ENCODE measurements around the gene NEU4.
"Not testable (repeated sequence)": the region's sequence is repeated elsewhere in the genome, so short reads cannot be mapped to it uniquely, and the experiment has no call there.

The NEU4 gene

DNA sequence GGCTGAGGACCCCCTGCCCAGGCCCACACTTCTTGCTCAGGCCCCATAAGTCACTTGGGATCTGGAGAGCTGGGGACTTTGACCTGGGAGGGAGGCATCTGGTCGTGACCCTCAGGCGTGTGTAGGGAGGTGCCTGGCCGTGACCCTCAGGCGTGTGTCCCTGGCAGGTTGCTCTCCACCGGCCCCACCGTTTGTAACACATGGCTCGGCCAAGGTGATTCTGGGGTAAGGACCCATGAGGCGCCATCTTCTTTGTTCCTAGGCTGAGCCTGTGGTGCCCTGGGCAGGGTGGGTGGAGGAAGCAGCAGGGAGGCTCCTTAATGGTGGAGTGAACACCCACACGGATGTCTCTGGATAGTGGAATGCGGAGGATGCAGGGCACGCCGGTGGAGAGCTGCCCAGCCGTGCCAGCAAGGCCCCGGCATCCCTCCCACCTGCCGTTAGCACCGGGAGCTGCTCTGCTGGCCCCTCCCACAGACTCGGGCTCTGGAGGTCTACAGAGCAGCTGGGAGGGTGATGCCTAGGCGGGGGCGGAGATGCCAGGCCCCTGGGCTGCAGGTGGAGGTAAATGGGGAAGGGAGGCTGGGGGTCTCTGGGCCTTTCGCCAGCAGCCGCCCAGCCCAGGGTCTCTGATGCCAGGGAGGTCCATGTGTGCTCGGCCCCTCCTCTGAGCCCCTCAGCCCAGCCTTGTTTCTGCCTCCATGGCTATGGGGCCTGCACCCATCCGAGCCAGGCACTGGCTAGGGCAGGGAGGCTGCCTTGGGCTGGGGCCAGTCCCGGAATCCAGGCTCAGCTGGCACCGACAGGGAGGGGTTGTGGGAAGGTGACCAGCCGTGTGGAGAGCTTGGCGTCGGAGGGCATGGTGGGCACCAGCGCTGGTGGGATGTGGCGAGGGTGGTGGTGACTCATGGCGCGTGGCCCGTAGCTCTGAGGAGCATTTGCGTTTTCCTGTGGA lies 33.5 kb upstream of the NEU4 start:
- DNase-seq, result no peak

DNA sequence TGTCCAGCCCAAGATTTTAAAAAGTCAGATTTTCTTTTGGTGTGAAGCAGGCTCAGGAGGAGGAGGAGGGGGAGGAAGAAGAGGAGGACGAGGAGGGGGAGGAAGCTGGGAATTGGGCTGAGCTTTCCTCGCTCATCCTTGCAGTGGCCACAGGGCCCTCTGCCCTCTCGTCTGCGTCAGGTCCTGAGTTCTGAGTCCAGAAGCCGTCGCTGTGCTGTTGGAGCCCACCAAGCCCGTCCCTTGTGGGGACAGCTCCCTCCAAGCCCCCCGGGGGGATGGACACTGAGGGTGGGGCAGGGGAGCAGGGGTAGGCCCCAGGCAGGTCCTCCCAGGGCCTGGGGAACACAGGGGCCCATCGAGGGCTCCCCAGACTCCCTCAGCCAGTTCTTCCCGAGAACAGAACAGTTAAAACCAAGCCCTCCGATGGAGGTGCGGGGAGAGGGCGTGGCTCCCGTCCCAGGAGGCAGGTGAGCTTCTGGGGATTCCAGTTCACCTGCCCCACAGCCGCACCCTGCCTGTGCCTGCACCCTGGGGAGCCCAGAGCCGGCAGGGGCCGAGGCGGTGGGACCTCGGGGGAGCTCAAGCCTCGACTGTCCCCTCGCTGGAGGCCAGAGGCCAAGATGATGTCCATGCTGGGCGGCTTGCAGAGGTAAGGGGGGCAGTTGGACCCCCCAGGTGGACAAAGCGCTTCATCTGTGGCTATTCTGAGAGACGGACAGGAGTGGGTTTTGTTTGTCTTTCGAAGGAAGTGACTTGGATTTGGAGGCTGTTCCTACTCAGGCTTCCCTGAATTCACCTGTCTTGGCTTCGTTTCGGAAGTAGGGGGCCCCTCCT lies 32.4 kb upstream of the NEU4 start, which contains the start of gene GAL3ST2:
Gene GAL3ST2, plus strand, starts transcription at position 487 of the 834 bp plus-strand sequence. Its CDS starts 134 bp downstream, at position 621.
- DNase-seq, result no peak

- no peak for DNase-seq
Observed at GRCh38 chr2:241777170-241777685, 31.8 kb upstream of the NEU4 start.

DNA sequence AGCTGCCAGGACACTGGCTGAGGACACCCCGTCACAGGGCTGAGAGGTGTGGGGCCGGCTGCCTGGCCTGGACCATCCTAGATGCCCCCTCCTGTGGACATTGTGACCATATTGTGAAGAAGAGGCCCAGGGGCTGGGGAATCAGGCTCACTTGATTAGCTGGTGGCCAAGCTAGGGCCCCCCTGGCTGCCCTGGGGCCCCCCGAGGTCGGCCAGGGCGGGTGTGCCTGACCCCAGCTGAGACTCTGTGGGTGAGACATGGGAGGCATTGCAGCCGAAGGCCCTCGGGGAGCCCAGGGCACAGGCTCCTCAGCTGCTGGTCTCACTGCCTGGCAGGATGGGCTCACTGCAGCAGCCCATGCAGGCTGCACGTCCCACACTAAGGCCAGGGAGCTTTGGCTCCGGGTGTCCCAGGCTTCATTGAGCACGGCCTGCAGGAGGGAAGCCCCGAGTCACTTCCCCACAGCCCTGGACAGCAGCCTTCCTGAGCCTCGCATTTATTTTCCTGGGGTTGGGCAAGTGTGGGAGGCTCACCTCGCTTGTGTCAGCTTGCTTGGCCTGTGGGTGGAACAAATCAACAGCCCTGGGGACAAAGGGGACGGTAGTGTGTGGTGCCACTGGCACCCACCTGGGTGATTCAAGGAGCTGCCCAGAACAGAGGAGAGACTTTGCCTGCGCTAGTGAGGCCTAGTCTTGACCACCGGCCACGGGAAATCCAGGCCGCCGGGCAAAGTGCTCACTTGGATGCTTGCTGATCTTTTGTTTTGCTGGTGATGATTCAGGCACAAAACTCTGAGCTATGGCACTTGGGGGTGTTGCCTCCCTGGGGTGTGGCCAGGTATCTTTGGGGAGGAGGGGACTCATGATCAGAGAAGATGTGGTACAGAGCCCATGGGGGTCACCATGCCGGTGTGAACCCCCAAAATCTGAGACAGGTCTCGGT lies 31.0 kb upstream of the NEU4 start:
- DNase-seq, result no peak

DNA sequence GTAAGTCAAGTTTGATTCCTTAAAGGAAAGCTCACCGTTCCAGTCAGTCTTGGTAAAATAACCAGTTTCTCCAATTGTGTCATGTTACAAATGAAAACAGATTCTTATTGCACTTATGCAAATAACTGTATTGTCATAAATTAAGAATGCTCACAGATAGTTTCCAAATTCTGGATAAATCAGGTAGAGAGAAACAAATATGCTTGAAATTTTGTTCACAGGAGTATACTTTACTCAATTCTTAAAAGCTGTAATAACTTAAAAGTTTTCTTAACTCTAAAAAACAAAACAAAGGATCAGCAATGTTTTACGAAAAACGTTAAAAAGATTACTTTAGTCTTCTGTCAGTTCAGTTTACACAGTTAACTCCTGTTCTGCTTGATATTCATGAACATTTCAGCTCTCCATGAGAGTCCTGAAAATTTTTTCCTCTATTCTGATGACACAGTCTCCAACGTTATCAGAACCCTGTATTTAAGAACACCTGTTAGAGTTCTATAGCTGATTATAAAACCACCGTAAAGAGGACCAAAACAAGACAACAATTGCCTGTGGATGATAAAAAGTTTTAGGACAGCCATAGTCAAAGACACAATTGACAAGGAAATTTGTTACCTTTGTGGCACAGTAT lies 27.9 kb upstream of the NEU4 start:
- DNase-seq, result no peak

DNA sequence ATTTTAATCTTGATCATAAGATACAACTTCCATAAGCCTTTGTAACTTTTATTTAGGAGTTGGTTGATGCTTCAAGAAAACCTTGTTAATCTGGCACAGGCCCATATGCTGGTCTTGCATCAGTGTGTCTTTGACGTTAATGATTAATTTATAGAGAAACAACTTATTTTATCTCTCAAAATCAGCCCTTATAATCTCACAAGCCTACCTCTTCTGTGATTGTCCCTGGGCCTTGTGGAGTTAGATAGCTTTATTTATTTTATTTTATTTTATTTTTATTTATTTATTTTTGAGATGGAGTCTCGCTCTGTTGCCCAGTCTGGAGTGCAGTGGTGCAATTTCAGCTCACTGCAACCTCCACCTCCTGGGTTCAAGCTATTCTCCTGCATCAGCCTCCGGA lies 26.9 kb upstream of the NEU4 start:
- not testable (repeated sequence) for DNase-seq

GRCh38 chr2:241788135-241788534 lies 20.9 kb upstream of the NEU4 start:
- DNase-seq, result no peak

DNA sequence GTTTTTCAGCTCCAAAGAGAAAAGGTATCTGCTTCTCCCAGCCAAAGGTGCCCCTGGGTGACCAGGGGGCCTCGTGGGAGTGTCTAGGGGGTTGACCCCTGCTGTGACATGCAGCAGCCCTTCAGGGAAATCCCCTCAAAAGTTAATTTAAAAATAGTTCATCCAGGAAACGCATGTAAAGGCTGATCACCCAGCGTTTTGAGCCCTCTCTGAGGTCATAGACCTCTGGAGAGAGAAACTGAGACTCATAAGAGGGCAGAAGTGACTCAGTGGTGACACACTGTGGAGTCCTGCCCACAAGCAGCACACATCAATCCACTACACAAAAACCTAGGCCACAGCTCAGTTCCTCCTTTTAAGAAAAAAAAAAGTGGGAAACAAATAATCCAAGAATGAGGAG lies 20.4 kb upstream of the NEU4 start:
- no peak for DNase-seq

- DNase-seq, result not testable (repeated sequence)
Observed at GRCh38 chr2:241791385-241791784, 17.6 kb upstream of the NEU4 start.

- DNase-seq, result no peak
Observed at GRCh38 chr2:241793385-241793784, 15.6 kb upstream of the NEU4 start.

DNA sequence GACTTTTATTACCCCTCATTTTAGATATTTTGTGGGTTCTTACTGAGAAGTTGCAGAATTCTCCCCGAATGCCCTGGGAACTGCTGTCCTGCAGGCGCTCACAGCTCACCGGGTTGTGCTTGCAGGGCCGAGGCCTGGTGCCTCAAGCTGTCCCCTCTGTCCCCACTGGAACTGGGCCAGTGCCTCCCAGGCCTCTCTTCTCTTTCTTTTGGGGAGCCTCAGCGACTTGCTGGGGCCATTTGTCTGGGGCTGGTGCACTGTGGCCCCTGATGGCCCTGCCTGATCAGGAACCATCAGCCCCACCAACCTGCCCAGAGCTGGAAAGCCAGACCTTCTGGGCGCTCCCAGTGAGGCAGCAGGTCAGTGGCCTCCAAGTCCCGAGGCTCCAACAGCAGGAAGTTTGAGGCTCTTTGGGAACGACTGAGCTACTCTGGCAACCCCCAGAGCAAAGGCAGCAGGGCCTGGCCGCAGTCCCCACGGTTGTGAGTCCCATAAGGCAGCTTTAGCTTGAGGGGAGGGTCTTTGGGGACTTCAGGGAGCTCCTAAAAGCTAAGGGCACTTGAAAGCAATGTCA lies 14.7 kb upstream of the NEU4 start:
- no peak for DNase-seq

GRCh38 chr2:241795021-241795999 lies 13.7 kb upstream of the NEU4 start:
- no peak for DNase-seq

DNA sequence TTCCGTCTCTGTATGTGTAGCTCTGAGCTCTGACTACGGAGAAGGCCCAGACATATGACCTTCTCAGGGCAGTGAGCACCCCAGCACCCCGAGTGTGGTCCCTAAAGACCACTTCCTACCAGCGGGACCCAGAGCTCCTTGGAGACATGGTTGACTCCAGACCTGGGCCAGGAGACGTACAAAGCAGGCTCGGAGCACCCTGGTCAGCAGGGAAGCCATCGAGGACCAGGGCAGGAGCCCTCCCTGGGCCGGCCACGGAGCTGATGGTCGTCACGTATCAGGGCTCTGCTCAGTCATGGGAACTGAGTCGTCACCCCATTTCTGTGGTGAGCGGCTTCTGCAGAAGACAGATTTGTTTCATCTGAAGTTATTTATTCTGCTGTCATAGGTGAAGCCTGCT lies 12.8 kb upstream of the NEU4 start:
- no peak for DNase-seq

- no peak for DNase-seq
Observed at GRCh38 chr2:241796610-241797138, 12.3 kb upstream of the NEU4 start.

- no peak for DNase-seq
Observed at GRCh38 chr2:241797441-241798080, 11.4 kb upstream of the NEU4 start.

- no peak for DNase-seq
Observed at GRCh38 chr2:241798081-241798630, 10.8 kb upstream of the NEU4 start.

DNA sequence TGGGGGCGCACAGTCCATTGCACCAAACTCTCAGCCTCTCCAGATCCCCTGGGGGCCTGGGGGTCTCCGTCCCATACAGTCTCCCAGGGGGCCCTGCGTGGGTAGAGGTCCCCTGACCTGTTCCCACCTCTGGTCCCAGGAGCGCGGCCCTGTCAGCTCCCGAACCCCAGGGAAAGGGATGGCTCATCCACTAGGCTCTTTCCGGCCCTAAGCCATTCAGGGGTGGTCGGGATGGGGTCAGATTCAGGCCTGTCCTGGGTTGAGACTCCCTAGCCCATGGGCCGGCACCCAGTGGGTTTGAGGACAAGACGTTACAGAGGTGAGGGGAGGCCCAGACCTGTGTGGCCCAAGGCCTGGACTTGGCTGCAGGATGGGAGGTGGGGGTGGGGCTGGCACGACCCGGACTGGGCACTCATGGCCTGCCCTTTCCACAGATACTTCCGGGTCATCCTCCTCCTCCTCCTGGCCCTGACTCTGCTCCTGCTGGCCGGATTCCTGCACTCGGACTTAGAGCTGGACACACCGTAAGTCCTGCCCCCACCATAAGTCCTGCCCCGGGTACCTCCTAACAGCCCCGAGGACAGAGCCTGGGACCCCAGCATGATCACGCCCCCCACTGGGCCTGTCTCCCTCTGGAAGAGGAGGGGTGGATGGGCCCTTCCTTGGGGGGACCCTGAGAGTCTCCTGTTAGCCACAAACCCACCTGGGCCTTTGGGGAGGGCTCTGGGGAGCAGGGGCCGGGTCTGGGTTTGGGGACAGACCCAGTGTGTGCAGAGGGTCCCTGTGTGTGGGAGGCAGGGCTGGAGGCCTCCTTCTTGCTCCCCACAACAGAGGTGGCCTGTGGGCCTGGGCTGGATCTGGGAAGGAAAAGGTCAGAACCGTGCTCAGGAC lies 10.1 kb upstream of the NEU4 start:
- no peak for DNase-seq

Measured in NCI-H1105 treated with DMSO at 0.1 percent for 48 hours (cell line).